SK-N-SH (cell line): Measurements from ENCODE around the gene MTAP. TPM values are rescaled to one million over a fixed set of nuclear protein-coding genes. Genes with fewer than 3 reads are reported as not detected.

Experiments used
- CTCF ChIA-PET: fragments of 300-600, 350-600 bp; formaldehyde crosslinking; extraction: SDS; loops from one replicate; lab custom pipeline; 2021; lab: Yijun Ruan, JAX
- POLR2A ChIA-PET: fragments of 350-600 bp; sonication (Branson Sonifier 250); formaldehyde crosslinking; extraction: SDS; loops from one replicate; lab custom pipeline; 2020; ENCODE audit warnings: antibody characterized with exemption, inconsistent platforms; lab: Yijun Ruan, JAX
- DNase-seq: peaks from one replicate; pipeline ENCODE4 v3.0.0; 2012
- H2AFZ ChIP-seq: fragments of 200-600 bp; sonication (generic); 2 replicates; pipeline ENCODE4 v1.8.1; 2016; ENCODE audit warnings: antibody characterized with exemption, mild to moderate bottlenecking, low read depth
- H3F3A ChIP-seq: fragments of 200-600 bp; sonication (generic); replicated peaks from 2 replicates; pipeline ENCODE3; 2016; ENCODE audit warnings: antibody characterized with exemption, mild to moderate bottlenecking; ENCODE audit not compliant: insufficient read depth
- H3K27ac ChIP-seq, 2 experiments: fragments of 200-500 bp in 1 of 2; fragments of 200-600 bp in 1 of 2; sonication (Bioruptor generic) in 1 of 2; sonication (generic), shearing (Covaris generic) in 1 of 2; 2 replicates each; pipeline versions ENCODE4 v1.5.1 to v1.6.1; 2014 to 2016; ENCODE audit warnings: low read depth in 2 of 2, inconsistent platforms in 1 of 2, low read length in 1 of 2, mild to moderate bottlenecking in 1 of 2, mixed read lengths in 1 of 2
- H3K27me3 ChIP-seq: fragments of 200-600 bp; sonication (generic), shearing (Covaris generic); 2 replicates; pipeline ENCODE4 v1.6.1; 2016; ENCODE audit warnings: mixed run types; ENCODE audit not compliant: insufficient read depth
- H3K36me3 ChIP-seq, 2 experiments: fragments of 200-500 bp in 1 of 2; fragments of 200-600 bp in 1 of 2; sonication (Bioruptor generic) in 1 of 2; sonication (generic) in 1 of 2; replicated peaks in 1 of 2; 2 replicates each; pipeline versions ENCODE3 to v1.5.1; 2014 to 2016; ENCODE audit warnings: low read length in 1 of 2, mild to moderate bottlenecking in 1 of 2; ENCODE audit not compliant: insufficient read depth in 2 of 2, control insufficient read depth in 1 of 2
- H3K4me1 ChIP-seq, 2 experiments: fragments of 200-500 bp in 1 of 2; fragments of 200-600 bp in 1 of 2; sonication (Bioruptor generic) in 1 of 2; sonication (generic), shearing (Covaris generic) in 1 of 2; 2 replicates each; pipeline versions ENCODE4 v1.5.1 to v1.6.1; 2014 to 2016; ENCODE audit warnings: low read depth in 1 of 2, low read length in 1 of 2, mixed run types in 1 of 2; ENCODE audit not compliant: insufficient read depth in 2 of 2, control insufficient read depth in 1 of 2
- H3K4me2 ChIP-seq: fragments of 200-600 bp; sonication (generic), shearing (Covaris generic); 2 replicates; pipeline ENCODE4 v1.6.1; 2017; ENCODE audit warnings: mixed run types
- H3K4me3 ChIP-seq, 2 experiments: fragments of 200-500 bp in 1 of 2; fragments of 200-600 bp in 1 of 2; sonication (Bioruptor generic) in 1 of 2; sonication (generic), shearing (Covaris generic) in 1 of 2; 2 replicates each; pipeline versions ENCODE4 v1.5.1 to v1.8.1; 2014 to 2016; ENCODE audit warnings: low read depth in 2 of 2, inconsistent platforms in 1 of 2, low read length in 1 of 2, mild to moderate bottlenecking in 1 of 2, mixed read lengths in 1 of 2, moderate library complexity in 1 of 2
- H3K79me2 ChIP-seq: fragments of 200-600 bp; sonication (generic); 2 replicates; pipeline ENCODE4 v1.8.1; 2017; ENCODE audit warnings: mild to moderate bottlenecking; ENCODE audit not compliant: insufficient read depth
- H3K9ac ChIP-seq: fragments of 200-600 bp; sonication (generic); 2 replicates; pipeline ENCODE4 v1.6.1; 2017; ENCODE audit warnings: mixed run types
- H3K9me2 ChIP-seq: fragments of 200-600 bp; sonication (generic); 2 replicates; pipeline ENCODE4 v1.6.1; 2017; ENCODE audit warnings: mixed run types
- H3K9me3 ChIP-seq: fragments of 200-600 bp; sonication (generic); 2 replicates; pipeline ENCODE4 v1.6.1; 2017; ENCODE audit warnings: mixed run types, mild to moderate bottlenecking, moderate library complexity
- H4K20me1 ChIP-seq: fragments of 200-600 bp; sonication (generic); 2 replicates; pipeline ENCODE4 v1.6.1; 2017; ENCODE audit warnings: mild to moderate bottlenecking, mixed run types; ENCODE audit not compliant: insufficient read depth
- CHD2 ChIP-seq: fragments of 150-350 bp; IDR thresholded peaks from 2 replicates; pipeline ENCODE4 v1.6.1; 2018; ENCODE audit warnings: low read length; ENCODE audit not compliant: partially characterized antibody
- FOXM1 ChIP-seq: IDR thresholded peaks from 2 replicates; pipeline ENCODE4 v1.4.0; 2012; ENCODE audit warnings: low read depth, mild to moderate bottlenecking
- GABPA ChIP-seq: IDR thresholded peaks from 2 replicates; pipeline ENCODE4 v1.4.0; 2012; ENCODE audit warnings: low read depth, mild to moderate bottlenecking
- JUND ChIP-seq: IDR thresholded peaks from 2 replicates; pipeline ENCODE4 v1.4.0; 2012
- MXI1 ChIP-seq: IDR thresholded peaks from 2 replicates; pipeline ENCODE4 v1.6.1; 2012; ENCODE audit warnings: mild to moderate bottlenecking, low read depth, low read length, improper control_type of control experiment
- NFIC ChIP-seq: IDR thresholded peaks from 2 replicates; pipeline ENCODE4 v1.4.0; 2012; ENCODE audit warnings: borderline replicate concordance
- RAD21 ChIP-seq: IDR thresholded peaks from 2 replicates; pipeline ENCODE4 v1.6.1; 2012; ENCODE audit warnings: mild to moderate bottlenecking, low read length
- RFX5 ChIP-seq: IDR thresholded peaks from 2 replicates; pipeline ENCODE4 v1.6.1; 2012; ENCODE audit warnings: mild to moderate bottlenecking, improper control_type of control experiment, low read length
- SMC3 ChIP-seq: IDR thresholded peaks from 2 replicates; pipeline ENCODE4 v1.6.1; 2012; ENCODE audit warnings: low read depth, low read length, improper control_type of control experiment
- TAF1 ChIP-seq: IDR thresholded peaks from 2 replicates; pipeline ENCODE4 v1.6.1; 2012; ENCODE audit warnings: low read depth, mild to moderate bottlenecking, low read length, moderate library complexity, borderline replicate concordance
- TCF12 ChIP-seq: IDR thresholded peaks from 2 replicates; pipeline ENCODE4 v1.4.0; 2012
- TEAD4 ChIP-seq: IDR thresholded peaks from 2 replicates; pipeline ENCODE4 v1.4.0; 2012; ENCODE audit warnings: mild to moderate bottlenecking, borderline replicate concordance; ENCODE audit not compliant: insufficient read depth
- WGBS: methylation state at CpG from one replicate; pipeline ENCODE4 v1.1.6; 2017; ENCODE audit warnings: low lambda C conversion rate; 5-methylcytosine and 5-hydroxymethylcytosine counted together
- polyA plus RNA-seq, 3 experiments: library from polyadenylated mRNA; depleted of rRNA; stranded (reverse); fragments of >200 nt; gene quantifications; 2 replicates each; pipeline ENCODE4 v1.2.3, GENCODE V29; 2012
- TF ChIP-seq, protein P1 (sequence below): fragments of 200-600 bp; sonication (generic); IDR thresholded peaks from 2 replicates; pipeline ENCODE4 v1.6.1; 2017; ENCODE audit warnings: antibody characterized with exemption, mild to moderate bottlenecking, moderate library complexity
- TF ChIP-seq, protein P2 (sequence below): IDR thresholded peaks from 2 replicates; pipeline ENCODE4 v1.4.0; 2012; ENCODE audit warnings: low read depth
- TF ChIP-seq, protein P3 (sequence below): IDR thresholded peaks from 2 replicates; pipeline ENCODE4 v1.6.1; 2012; ENCODE audit warnings: mild to moderate bottlenecking, low read depth, low read length, moderate library complexity

Gene MTAP
- polyA plus RNA-seq, 1 of the 3 experiments (the other 2 are of a cell fraction) = 9.8 TPM

DNA sequence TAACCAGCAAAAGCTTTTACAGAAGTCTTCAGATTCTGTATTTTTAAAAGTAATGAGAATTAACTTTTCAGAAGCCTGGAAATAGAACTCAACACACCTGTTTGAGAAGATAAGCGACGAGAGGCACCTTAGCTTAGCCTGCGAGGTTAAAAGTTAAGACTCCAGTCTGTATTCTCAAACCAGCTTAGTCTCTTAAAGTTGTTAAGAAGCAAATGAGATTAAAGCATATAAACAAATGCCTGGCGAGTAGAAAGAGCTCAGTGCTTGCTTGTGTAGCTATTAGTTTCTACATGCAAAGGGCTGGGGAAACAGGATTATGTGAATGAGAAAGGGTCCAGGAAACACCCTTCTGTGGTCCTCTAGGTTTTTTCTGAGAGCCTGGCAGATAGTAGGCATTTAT lies 51.7 kb downstream of the MTAP start:
- Histone ChIP-seq H2AFZ (no peak overlapping the region), H3K27ac (no peak overlapping the region), H3K4me2 (no peak overlapping the region), H4K20me1 (no peaks in the 10 kb centered on the region), H3K4me3 (no peak overlapping the region), H3K36me3 (peaks cover 43 to 52% of the 10 kb centered on the region in 2 experiments), H3K9ac (no peak overlapping the region), H3K79me2 (no peaks in the 10 kb centered on the region), H3K4me1 (no peaks in the 10 kb centered on the region), H3K9me3 (no peaks in the 10 kb centered on the region), H3K27me3 (no peaks in the 10 kb centered on the region), H3K9me2 (no peaks in the 10 kb centered on the region), H3F3A (no peaks in the 10 kb centered on the region)
- CTCF ChIA-PET = no interaction called here
- no peak for DNase-seq
- POLR2A ChIA-PET = no interaction called here
- no peak for TF ChIP-seq JUND
- 97% methylated on average over 4 of the region's 4 CpGs for WGBS

DNA sequence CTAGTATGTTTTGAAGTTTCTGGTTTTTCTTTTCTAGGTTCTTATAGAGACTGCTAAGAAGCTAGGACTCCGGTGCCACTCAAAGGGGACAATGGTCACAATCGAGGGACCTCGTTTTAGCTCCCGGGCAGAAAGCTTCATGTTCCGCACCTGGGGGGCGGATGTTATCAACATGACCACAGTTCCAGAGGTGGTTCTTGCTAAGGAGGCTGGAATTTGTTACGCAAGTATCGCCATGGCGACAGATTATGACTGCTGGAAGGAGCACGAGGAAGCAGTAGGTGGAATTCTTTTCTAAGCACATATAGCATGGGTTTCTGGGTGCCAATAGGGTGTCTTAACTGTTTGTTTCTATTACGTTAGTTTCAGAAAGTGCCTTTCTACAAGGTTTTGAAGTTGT lies 52.2 kb downstream of the MTAP start:
- DNase-seq = no peak
- no peak overlapping the region for H3K4me3 ChIP-seq
- no peaks in the 10 kb centered on the region for H3F3A ChIP-seq
- H3K36me3 ChIP-seq = peaks cover 43 to 54% of the 10 kb centered on the region in 2 experiments
- ChIA-PET CTCF (no interaction called here), POLR2A (no interaction called here)
- no peaks in the 10 kb centered on the region for H3K79me2 ChIP-seq
- no peak overlapping the region for H3K9ac ChIP-seq
- no peak overlapping the region for H3K4me2 ChIP-seq
- no peaks in the 10 kb centered on the region for H3K9me3 ChIP-seq
- TF ChIP-seq, protein P1, sequence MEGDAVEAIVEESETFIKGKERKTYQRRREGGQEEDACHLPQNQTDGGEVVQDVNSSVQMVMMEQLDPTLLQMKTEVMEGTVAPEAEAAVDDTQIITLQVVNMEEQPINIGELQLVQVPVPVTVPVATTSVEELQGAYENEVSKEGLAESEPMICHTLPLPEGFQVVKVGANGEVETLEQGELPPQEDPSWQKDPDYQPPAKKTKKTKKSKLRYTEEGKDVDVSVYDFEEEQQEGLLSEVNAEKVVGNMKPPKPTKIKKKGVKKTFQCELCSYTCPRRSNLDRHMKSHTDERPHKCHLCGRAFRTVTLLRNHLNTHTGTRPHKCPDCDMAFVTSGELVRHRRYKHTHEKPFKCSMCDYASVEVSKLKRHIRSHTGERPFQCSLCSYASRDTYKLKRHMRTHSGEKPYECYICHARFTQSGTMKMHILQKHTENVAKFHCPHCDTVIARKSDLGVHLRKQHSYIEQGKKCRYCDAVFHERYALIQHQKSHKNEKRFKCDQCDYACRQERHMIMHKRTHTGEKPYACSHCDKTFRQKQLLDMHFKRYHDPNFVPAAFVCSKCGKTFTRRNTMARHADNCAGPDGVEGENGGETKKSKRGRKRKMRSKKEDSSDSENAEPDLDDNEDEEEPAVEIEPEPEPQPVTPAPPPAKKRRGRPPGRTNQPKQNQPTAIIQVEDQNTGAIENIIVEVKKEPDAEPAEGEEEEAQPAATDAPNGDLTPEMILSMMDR = no peak
- TF ChIP-seq MXI1 (no peak), GABPA (no peak), NFIC (no peak), SMC3 (no peak), FOXM1 (no peak), TCF12 (no peak), TEAD4 (no peak), CHD2 (no peak), RFX5 (no peak), RAD21 (no peak), TAF1 (no peak)
- TF ChIP-seq, protein P2, sequence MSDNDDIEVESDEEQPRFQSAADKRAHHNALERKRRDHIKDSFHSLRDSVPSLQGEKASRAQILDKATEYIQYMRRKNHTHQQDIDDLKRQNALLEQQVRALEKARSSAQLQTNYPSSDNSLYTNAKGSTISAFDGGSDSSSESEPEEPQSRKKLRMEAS = no peak
- TF ChIP-seq, protein P3, sequence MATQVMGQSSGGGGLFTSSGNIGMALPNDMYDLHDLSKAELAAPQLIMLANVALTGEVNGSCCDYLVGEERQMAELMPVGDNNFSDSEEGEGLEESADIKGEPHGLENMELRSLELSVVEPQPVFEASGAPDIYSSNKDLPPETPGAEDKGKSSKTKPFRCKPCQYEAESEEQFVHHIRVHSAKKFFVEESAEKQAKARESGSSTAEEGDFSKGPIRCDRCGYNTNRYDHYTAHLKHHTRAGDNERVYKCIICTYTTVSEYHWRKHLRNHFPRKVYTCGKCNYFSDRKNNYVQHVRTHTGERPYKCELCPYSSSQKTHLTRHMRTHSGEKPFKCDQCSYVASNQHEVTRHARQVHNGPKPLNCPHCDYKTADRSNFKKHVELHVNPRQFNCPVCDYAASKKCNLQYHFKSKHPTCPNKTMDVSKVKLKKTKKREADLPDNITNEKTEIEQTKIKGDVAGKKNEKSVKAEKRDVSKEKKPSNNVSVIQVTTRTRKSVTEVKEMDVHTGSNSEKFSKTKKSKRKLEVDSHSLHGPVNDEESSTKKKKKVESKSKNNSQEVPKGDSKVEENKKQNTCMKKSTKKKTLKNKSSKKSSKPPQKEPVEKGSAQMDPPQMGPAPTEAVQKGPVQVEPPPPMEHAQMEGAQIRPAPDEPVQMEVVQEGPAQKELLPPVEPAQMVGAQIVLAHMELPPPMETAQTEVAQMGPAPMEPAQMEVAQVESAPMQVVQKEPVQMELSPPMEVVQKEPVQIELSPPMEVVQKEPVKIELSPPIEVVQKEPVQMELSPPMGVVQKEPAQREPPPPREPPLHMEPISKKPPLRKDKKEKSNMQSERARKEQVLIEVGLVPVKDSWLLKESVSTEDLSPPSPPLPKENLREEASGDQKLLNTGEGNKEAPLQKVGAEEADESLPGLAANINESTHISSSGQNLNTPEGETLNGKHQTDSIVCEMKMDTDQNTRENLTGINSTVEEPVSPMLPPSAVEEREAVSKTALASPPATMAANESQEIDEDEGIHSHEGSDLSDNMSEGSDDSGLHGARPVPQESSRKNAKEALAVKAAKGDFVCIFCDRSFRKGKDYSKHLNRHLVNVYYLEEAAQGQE = no peak
- no peaks in the 10 kb centered on the region for H3K9me2 ChIP-seq
- H2AFZ ChIP-seq = no peak overlapping the region
- no peaks in the 10 kb centered on the region for H3K27me3 ChIP-seq
- H4K20me1 ChIP-seq = no peaks in the 10 kb centered on the region
- H3K4me1 ChIP-seq = no peaks in the 10 kb centered on the region
- H3K27ac ChIP-seq = no peak overlapping the region
- WGBS = 93% methylated on average over 9 of the region's 11 CpGs
